Hair follicular keratinocyte (primary cell): Measurements from ENCODE around the gene ACBD7. TPM values are rescaled to one million over a fixed set of nuclear protein-coding genes. Genes with fewer than 3 reads are reported as not detected.

Experiments used
- total RNA-seq: library from RNA; depleted of rRNA; stranded (reverse); fragments of >200 nt; gene quantifications from 2 replicates; pipeline ENCODE4 v1.2.3, GENCODE V29; 2015

The ACBD7 gene
- 0.23 TPM in 1 of 2 replicates, not detected in the other for total RNA-seq

GRCh38 chr10:15088428-15089261, at the start of gene ACBD7:
Gene ACBD7 (minus strand): TSS chr10:15088776. CDS start chr10:15088728, 48 bp downstream.

GRCh38 chr10:15097011-15097812, 8.6 kb upstream of the ACBD7 start, which contains the start of gene RPP38:
Gene RPP38 (plus strand): TSS chr10:15097355. CDS start chr10:15103315, 5,960 bp downstream.

GRCh38 chr10:15043674-15044073, 44.9 kb downstream of the ACBD7 start, which contains the start of gene OLAH:
Gene OLAH (plus strand): TSS chr10:15043943. CDS start chr10:15047289, 3,346 bp downstream.

Other genes starting within 250 kb of the ACBD7 start
- gene SUV39H2, start 209.9 kb downstream of the ACBD7 start, total RNA-seq, result 8.4 and 20.5 TPM in 2 replicates
- gene DCLRE1C, start 134.7 kb downstream of the ACBD7 start, total RNA-seq, result 6.6 and 8.7 TPM in 2 replicates
- gene MEIG1, start 129.4 kb downstream of the ACBD7 start, total RNA-seq, result 0.49 TPM in 1 of 2 replicates, not detected in the other
- gene OLAH, start 44.8 kb downstream of the ACBD7 start, total RNA-seq, result 0.42 and 0.55 TPM in 2 replicates
- 16.2 and 23.9 TPM in 2 replicates for gene RPP38, start 8.6 kb upstream of the ACBD7 start, total RNA-seq
- 15.2 and 18.4 TPM in 2 replicates for gene NMT2, start 79.9 kb upstream of the ACBD7 start, total RNA-seq